Right lung (tissue), 5 donors: ENCODE measurements around the gene TMEM130. TPM values are rescaled to one million over a fixed set of nuclear protein-coding genes. Genes with fewer than 3 reads are reported as not detected.
"Not testable (repeated sequence)": the region's sequence is repeated elsewhere in the genome, so short reads cannot be mapped to it uniquely, and the experiment has no call there.

Source experiments
- DNase-seq, 2 donors: peaks; one replicate each; pipeline ENCODE4 v3.0.0-alpha.2; 2013
- polyA plus RNA-seq, 5 donors: library from polyadenylated mRNA; unstranded; fragments of 120-200 nt; gene quantifications; one replicate each; pipeline versions ENCODE4 v1.2.1 to v1.2.3, GENCODE V29; 2013; ENCODE audit warnings: inconsistent platforms in 1 of 5, low replicate concordance in 1 of 5; ENCODE audit not compliant: insufficient read length in 5 of 5, insufficient read depth in 1 of 5

The TMEM130 gene
- polyA plus RNA-seq, 5 donors, result 0.20 to 0.55 (median 0.33) TPM

DNA sequence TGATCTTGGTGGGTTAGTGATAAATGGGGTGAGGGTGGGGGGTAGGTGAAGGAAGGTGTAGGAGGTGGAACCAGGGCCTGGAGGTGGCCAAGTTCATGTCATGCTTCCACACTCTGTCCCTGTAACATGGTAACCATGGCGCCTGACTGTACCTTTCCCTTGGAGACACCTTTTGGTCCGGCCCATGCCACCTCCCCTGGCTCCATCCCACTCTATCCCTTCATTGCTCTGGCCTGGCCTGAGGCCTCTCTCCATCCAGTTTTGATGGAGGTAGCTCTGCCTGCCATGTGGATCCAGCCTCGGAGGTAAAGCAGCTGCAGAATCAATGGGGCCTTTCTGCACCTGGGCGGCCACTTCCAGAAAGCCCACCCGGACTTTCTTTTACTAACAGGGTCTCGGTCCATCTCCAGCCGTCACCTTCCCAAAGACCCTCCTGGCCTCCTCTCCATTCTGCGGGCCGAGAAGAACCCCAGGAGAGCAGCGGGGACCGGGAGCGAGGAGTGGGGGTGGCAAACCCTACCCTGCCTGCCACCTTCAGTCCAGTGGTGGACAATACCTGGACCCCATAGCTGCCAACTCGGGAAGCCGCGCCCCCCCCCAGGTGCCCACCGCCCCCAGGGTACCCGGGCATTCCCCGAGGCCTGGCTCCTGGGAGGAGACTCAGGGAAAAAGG is 8.0 kb upstream of the TMEM130 start:
- DNase-seq, result no peak

DNA sequence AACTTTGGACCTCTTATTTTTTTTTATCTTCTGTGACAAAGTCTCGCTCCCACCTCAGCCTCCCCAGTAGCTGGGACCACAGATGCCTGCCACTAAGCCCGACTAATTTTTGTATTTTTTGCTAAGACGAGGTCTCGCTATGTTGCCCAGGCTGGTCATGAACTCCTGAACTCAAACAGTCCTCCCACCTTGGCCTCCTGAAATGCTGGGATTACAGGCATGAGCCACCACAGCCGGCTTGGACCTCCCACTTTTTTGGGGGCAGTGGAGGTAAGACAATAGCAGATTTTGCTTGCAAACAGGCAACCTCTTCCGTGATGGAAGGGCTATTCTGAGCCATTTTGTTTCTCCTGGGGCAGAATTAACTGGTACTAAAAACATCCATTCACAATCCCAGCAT is 7.3 kb upstream of the TMEM130 start:
- no peak for DNase-seq

DNA sequence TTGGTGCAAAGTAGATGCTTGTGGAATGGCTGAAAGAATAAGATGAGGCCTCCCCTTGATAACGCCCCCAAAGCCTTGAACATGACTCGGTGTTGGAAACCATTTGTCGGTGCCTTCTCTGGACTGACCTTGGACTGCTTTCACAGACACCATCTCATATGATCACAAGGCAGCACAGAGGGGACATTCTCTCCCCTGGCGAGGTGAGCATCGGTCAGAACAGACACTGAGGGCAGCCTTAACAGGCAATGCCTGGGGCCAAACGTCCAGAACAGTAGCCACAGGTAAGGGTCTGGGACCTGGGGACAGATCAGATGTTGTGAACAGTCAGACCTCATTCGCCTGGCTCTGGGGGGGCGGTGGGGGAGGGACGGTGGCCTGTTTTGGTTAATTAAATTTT is 5.7 kb upstream of the TMEM130 start:
- DNase-seq, result no peak

DNA sequence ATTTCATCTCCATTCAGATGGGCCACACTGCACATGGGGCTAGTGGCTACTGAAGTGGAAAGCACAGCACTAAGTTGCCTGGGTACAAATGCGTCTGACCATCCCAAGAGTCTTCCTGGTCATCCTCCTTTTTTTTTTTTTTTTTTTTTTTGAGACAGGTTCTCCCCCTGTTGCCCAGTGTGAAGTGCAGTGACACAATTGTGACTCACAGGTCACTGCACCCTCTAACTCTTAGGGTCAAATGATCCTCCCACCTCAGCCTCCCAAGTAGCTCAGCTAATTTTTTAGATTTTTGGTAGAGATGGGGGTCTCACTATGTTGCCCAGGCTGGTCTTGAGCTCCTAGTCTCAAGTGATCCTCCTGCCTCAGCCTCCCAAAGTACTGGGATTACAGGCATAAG is 5.1 kb upstream of the TMEM130 start:
- DNase-seq, result no peak

DNA sequence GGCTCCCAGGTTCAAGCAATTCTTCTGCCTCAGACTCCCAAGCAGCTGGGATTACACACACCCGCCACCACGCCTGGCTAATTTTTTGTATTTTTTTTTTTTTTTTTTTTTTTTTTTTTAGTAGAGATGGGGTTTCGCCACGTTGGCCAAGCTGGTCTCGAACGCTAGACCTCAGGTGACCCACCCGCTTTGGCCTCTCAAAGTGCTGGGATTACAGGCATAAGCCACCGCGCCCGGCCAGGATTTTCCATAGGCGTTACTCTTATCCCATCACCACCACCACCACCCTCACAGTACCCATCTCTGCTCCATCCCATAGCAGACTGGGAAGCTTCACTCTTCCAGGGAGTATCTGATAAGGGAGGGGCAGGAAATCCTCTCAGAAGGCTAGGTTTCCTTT is 3.8 kb upstream of the TMEM130 start:
- DNase-seq, result not testable (repeated sequence)

DNA sequence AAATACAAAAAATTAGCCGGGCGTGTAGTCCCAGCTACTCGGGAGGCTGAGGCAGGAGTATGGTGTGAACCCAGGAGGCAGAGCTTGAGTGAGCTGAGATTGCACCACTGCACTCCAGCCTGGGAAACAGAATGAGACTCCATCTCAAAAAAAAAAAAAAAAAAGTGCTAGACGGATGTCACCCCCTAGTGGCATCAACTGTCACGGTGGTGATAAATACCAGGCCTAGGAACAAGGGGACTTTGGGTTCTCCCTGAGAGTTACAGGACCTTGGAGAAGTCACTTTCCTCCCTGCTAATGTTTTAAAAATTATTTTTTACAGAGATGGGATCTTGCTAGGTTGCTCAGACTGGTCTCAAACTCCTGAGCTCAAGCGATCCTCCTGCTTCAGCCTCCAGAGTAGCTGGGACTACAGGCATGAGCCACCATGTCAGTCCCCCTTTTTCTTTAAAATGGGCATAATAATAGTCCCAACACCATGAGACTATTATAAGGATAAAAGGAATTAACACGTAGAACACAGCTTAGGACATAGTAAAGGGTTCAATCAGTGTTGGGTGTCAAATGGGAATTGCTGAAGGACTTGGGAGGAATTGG is 2.6 kb upstream of the TMEM130 start:
- no peak for DNase-seq

DNA sequence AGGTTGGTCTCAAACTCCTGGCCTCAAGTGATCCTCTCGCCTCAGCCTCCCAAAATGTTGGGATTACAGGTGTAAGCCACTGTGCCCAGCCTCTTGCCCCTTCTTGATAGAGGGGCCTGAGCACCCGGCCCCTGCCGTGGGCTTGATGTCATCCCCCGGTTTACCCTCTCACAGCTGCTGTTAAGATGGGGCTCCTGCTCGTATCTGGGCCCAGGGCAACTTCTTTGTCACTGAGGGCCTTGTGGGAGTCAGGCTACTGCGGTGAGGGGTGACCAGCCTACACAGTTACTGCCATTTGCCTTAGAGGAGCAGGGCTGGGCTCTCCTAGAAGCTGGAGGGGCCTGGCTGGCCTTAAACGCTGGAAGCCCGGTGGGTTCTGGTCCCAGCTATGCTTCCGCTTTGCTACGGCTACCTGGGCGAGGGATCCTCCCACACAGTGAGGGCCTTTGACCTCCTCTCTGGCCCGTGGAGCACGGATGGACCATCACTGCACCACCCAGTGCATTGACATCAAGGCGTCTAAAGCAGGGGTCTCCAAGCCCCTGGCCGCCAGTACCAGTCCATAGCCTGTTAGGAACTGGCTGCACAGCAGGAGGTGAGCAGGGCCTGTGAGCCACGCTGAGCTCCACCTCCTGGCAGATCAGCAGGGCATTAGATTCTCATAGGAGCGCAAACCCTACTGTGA is 1.1 kb upstream of the TMEM130 start:
- no peak for DNase-seq

DNA sequence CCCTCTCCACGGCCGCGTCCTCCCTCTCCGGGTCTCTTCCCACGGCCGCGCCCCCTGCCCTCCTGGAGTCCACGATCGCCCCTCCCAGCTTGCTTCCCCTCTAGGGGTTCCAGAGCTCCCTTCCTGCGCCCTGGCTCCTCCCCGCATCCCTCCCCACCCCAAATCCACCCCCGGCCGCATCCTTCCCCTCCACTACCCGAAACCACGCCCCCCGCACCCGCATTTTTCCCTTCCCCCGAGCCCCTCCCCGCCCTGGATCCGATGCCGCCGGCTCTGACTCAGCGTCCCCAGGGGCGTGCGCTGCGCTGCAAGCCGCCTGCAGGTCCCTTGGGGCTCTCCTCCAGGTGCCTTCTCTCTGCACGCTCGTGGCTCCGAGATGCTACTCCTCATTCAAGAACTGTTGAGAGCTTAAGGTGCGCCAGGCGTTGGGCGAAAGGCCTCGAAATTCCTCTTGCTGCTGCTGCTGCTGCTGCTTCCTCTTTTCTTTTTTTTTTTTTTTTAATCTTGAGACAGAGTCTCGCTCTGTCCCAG is 372 bp upstream of the TMEM130 start:
- no peak for DNase-seq

DNA sequence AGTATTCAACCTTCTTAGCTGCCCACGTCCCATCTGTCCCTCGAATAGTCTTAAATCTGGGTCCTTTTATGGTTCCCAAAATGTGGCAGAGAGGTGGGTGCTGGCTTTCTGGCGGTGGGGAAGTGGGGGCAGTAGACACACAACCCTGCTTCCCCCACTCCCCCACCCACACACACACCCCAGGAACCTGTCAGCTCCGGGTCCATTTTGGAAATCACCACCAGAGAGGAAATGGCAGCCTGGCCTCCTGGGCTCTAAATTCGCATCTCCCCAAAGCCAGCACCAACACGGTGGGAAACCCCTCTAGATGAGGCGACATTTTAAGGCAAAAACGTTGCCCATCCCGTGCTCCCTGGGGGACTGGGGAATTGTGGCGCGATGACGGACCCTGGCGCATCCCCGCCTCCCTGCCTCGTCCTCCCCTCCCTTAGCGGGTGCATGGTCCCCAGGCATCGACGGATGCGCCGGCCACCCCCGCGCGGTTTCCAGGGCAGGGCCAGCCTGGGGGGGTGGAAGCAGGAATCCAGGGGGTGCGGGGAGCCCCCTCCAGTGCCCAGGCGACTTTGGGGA is 702 bp downstream of the TMEM130 start:
- DNase-seq, result no peak

DNA sequence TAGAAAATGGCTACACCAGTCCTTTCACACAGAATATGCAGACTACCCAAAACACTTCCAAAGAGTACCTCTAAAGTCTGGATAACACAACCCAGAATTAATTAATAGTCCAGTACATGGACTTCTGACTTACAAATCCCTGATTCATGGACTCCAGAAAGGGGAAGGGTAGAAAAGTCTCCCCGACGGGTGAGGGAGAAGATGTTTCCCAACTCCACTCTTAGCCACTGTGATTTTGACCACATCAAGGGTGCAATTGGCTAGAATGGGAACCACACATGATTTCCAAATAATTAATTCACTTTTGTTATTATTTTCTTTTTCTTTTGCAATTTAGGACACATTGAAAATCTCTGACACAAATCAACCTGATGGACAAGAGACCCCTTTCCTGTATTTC is 1.4 kb downstream of the TMEM130 start:
- no peak for DNase-seq

DNA sequence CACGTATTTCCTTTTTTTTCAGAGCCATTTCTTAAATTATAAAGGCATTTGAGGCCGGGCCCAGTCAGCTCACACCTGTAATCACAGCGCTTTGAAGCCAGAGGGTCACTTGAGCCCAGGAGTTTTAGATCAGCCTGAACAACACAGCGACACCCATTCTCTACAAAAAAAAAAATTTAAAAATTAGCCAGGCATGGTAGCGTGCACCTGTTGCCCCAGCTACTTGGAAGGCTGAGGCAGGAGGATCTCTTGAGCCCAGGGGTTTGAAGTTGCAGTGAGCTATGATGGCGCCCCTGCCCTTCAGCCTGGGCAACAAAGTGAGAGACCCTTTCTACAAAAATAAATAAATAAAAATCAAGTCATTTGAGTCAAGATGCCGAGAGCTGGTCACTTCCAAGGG is 3.0 kb downstream of the TMEM130 start:
- DNase-seq, result no peak

DNA sequence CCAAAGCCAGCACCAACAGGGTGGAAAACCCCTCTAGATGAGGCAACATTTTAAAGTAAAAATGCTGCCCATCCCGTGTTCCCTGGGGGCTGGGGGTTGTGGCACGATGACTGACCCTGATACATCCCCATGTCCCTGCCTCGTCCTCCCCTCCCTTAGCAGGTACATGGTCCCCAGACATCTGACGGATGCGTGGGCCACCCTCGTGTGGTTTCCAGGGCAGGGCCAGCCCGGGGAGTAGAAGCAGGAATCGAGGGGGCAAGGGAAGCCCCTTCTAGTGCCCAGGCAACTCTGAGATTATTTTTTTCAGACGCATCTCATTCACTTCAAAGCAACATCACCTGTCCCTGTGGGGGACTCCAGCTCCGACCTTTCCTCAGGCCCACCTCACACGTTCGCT is 3.5 kb downstream of the TMEM130 start:
- no peak for DNase-seq

DNA sequence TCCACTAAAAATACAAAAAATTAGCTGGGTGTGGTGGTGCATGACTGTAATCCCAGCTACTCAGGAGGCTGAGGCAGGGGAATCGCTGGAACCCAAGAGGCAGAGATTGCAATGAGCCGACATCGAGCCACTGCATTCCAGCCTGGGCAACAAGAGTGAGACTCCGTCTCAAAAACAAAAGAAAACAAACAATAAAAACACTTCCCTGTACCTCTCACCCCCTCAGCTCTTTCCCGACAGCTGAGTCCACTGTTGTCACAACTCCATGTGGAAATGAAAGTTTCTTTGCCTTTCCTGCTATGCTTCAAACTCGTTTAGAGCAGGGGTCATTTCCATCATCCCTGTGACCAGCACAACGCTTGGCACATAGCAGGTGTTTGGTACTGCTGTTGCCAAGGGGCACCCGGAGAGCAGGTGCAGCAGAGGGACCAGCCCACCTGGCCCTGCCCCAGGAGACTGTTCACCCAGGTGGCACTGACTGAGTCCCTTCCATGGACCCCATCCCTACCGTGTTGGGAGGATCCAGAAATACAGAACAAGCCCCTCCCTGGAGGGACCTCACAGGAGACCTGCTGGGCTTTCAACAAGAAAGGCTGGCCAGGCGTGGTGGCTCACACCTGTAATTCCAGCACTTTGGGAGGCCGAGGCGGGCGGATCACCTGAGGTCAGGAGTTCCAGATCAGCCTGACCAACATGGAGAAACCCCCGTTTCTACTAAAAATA is 4.9 kb downstream of the TMEM130 start:
- DNase-seq, result no peak

DNA sequence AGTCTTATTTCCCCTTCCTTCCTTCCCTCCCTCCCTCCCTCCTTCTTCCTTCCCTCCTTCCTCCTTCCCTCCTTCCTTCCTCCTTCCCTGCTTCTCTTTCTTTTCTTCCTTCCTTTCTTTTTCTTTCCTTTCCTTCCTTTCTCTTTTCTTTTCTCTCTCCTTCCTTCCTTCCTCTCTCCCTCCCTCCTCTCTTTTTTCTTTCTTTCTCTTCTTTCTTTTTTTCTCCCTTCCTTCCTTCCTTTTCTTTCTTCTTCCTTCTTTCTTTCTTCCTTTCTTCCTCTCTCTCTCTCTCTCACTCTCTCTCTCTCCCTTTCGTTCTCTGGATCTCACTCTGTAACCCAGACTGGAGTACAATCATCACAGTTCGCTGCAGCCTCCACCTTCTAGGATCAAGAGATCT is 6.2 kb downstream of the TMEM130 start:
- DNase-seq, result no peak

DNA sequence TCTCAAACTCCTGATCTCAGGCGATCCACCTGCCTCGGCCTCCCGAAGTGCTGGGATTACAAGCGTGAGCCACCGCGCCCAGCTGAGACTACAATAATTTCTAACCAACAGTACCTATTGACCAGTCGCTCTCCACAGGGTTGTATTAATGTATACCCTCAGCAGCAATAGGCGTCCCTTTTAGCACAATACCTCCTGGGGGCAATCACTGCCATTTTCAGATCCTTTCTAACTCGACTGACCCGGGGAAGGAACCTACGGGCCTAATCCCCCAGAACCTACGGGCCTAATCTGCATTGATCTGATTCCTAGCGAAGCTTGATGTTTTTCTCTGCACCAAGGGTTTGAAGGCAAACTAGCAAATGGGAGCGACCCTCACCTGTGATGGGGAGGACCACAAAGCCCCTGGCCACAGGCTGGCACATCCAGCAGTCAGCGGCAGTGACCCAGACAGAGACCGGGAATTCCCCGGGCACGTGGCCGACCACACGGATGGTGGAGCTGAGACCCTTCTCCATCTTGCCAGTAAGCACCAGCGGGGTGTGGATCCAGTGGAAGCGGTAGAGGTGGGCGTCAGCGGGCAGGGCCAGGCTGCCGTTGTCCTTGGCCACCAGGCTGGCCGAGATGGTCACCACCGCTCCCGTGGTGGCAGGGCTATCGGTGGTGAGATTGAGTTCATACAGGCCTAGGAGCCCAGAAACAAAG is 6.9 kb downstream of the TMEM130 start:
- no peak for DNase-seq

DNA sequence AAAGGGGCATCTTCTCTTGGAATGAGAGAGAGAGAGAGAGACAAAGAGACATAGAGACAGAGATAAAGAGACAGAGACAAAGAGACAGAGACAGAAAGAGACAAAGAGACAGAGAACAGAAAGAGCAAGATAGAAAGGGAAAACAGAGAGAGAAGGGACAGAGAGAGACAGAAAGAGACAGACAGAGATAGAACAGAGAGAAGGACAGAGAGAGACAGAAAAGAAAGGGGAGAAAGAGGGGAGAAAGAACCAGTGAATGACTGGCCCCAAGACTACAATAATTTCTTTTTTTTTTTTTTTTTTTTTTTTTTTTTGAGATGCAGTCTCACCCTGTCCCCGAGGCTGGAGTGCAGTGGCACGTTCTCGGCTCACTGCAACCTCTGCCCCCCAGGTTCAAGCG is 7.6 kb downstream of the TMEM130 start:
- DNase-seq, result no peak

DNA sequence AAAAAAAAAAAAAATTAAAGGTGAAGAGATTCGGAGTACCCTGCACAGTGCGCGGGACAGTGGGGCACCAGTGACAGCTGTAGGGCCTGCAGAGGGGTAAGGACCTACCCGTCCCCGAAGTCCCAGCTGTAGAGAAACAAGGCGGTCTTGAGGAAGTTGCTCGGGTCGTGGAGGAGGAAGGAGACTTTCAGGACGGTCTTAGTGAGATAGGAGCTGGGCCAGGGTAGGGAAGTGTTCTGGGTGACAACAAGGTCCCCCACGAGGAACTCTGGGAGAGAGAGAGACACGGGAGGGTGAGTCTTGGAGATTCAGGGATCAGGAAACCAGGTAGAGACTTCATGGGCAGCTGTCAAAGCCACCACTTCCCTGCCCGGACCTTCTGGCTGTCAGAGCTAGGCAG is 9.7 kb downstream of the TMEM130 start:
- no peak for DNase-seq

DNA sequence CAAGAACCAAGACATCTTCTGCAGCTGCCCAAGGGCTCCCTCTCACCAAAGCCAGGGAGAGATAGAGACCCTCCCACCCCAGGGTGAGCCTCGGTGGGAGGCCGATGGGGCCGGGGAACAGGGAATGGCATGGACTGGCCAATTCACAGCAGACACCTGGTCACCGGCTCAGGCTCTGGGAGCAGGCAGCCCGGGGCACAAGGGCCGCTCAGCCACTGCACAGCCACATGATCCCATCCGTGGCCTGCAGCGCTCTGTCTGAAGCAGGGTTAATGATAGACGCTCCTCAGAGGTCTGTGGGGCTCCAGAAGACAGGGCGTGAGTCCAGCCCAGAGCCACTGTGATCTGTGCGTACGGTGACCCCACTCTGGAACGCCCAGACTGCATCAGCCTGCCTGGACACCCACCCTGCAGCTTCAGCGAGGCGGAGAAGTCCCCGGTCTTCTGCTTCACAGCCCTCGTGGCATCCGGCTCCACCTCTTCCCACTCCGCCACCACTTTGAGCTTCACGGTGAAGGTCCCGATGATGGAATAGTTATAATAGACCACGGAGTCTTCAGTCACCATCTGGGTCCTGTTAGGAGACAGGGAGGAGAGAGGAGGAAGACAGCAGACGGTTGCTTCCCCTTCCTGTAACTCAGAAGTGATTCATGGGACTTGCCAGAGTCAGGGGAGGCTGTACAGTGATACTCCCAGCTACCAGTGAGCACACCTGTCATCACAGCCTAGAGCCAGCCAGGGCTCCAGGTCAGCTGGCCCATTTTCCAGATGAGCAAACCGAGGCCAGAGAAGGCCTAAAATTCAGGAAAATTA is 14.0 kb downstream of the TMEM130 start:
- no peak for DNase-seq

DNA sequence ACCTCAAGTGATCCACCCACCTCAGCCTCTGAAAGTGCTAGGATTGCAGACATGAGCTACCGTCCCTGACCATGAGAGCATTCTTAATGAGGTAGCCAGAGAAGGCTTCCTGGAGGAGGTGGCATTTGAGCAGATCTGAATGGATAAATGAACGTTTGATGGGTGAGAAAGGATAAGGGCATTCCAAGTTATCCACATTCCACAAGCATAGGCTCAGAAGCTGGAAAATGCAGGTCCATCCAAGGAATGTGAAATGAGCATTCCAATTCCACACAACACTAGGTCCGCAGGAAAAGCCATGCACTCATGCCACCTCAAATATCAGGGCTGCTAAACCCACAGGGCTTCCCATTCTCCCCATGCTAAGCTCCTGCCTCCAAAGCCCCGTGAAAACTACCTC is 17.0 kb downstream of the TMEM130 start:
- DNase-seq, result no peak

DNA sequence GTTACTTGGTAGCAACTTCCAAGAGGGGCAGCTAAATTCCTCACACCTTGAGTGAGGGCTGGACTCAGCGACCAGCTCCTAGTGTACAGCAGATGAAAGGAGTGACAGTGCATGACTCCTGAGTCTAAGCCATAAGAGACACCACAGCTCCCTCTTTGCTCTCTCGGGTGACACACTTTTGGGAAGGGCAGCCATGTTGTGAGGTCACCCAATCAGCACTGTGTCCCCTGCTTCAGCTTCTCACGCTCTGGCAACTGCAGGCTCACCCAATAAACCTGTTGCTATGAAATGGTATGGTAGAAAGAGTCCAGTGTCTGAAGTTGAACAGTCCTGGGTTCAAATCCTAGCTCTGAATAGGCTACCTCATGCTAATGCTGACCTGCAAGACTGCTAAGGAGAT is 20.9 kb downstream of the TMEM130 start:
- no peak for DNase-seq

DNA sequence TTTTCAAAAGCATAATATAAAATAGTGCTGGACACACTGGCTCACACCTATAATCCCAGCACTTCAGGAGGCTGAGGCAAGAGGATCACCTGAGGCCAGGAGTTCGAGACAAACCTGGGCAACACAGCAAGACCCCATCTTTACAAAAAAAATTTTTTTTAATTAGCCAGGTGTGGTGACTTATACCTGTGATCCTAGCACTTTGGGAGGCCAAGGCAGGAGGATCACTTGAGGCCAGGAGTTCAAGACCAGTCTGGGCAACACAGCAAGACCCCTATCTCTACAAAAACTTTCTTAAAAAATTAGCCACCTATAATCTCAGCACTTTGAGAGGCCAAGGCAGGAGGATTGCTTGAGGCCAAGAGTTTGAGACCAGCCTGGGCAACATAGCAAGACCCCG is 27.3 kb downstream of the TMEM130 start:
- DNase-seq, result not testable (repeated sequence)
